ENCODE measurements around the gene ABCG1. TPM values are rescaled to one million over a fixed set of nuclear protein-coding genes. Genes with fewer than 3 reads are reported as not detected.

The ABCG1 gene
- total RNA-seq, 1 experiment from 2014 or later, result 5.6 TPM

GRCh38 chr21:42336054-42336453 is 117.1 kb downstream of the ABCG1 start:
- H3K9me3 ChIP-seq (ENCODE audit: insufficient read depth, low read depth), result no peaks in the 10 kb centered on the region
- no peaks in the 10 kb centered on the region for H3K4me1 ChIP-seq (replicated peaks; ENCODE audit: insufficient read depth)
- no peak overlapping the region for H2AFZ ChIP-seq
- no peaks in the 10 kb centered on the region for H3K36me3 ChIP-seq (ENCODE audit: low read depth)
- ChIA-PET CTCF (no interaction called here), POLR2A (ENCODE audit: unreplicated experiment) (no interaction called here)
- no peaks in the 10 kb centered on the region for H3K9me2 ChIP-seq (ENCODE audit: insufficient read depth)
- TF ChIP-seq CTCF (conservative IDR thresholded peaks at IDR 0.05) (no peak), EZH2 (IDR thresholded peaks at IDR 0.05; ENCODE audit: low read depth) (no peak)
- H3K27me3 ChIP-seq (ENCODE audit: insufficient read depth, low read depth), result no peaks in the 10 kb centered on the region
- H3K4me2 ChIP-seq, result no peak overlapping the region
- no peaks in the 10 kb centered on the region for H3F3A ChIP-seq (ENCODE audit: insufficient read depth, low read depth)
- no peaks in the 10 kb centered on the region for H4K20me1 ChIP-seq (ENCODE audit: insufficient read depth)
- no TSS peak for BruUV-seq (replicated peaks)
- no peak overlapping the region for H3K27ac ChIP-seq
- H3K4me3 ChIP-seq, result no peak overlapping the region
- intact Hi-C loops (cut with micrococcal nuclease; ENCODE audit: unreplicated experiment), result loop anchor here (5.0 kb wide), 1 partner anchor 46 kb away; no protein-coding TSS in a partner anchor
- no peak for DNase-seq
- no peaks in the 10 kb centered on the region for H3K79me2 ChIP-seq (ENCODE audit: low read depth)

- no peaks in the 10 kb centered on the region for H3F3A ChIP-seq (ENCODE audit: insufficient read depth, low read depth)
- H3K9me2 ChIP-seq (ENCODE audit: insufficient read depth), result no peaks in the 10 kb centered on the region
- no peak overlapping the region for H3K4me3 ChIP-seq
- no peak for TF ChIP-seq EZH2 (IDR thresholded peaks at IDR 0.05; ENCODE audit: low read depth)
- H3K27me3 ChIP-seq (ENCODE audit: insufficient read depth, low read depth), result no peaks in the 10 kb centered on the region
- no peak overlapping the region for H2AFZ ChIP-seq
- ChIA-PET CTCF (interaction anchor here (0.6 to 0.7 kb wide), 2 partner anchors 44 to 1084 kb away, joined by 3 to 5 read pairs; no protein-coding TSS in a partner anchor), POLR2A (ENCODE audit: unreplicated experiment) (no interaction called here)
- no peaks in the 10 kb centered on the region for H3K9me3 ChIP-seq (ENCODE audit: insufficient read depth, low read depth)
- no peak overlapping the region for H3K4me2 ChIP-seq
- H4K20me1 ChIP-seq (ENCODE audit: insufficient read depth), result no peaks in the 10 kb centered on the region
- no peaks in the 10 kb centered on the region for H3K79me2 ChIP-seq (ENCODE audit: low read depth)
- no peaks in the 10 kb centered on the region for H3K36me3 ChIP-seq (ENCODE audit: low read depth)
- H3K4me1 ChIP-seq (replicated peaks; ENCODE audit: insufficient read depth), result no peaks in the 10 kb centered on the region
- intact Hi-C loops (cut with micrococcal nuclease; ENCODE audit: unreplicated experiment), result loop anchor here (5.0 kb wide), 1 partner anchor 45 kb away; no protein-coding TSS in a partner anchor
- no peak for DNase-seq
- no TSS peak for BruUV-seq (replicated peaks)
- no peak overlapping the region for H3K27ac ChIP-seq
Measured at GRCh38 chr21:42337276-42337675, 118.3 kb downstream of the ABCG1 start.

- no peaks in the 10 kb centered on the region for H3K27me3 ChIP-seq (ENCODE audit: insufficient read depth, low read depth)
- no peak overlapping the region for H3K4me3 ChIP-seq
- no TSS peak for BruUV-seq (replicated peaks)
- DNase-seq, result peak; percentile 45 to 56
- intact Hi-C loops (cut with micrococcal nuclease; ENCODE audit: unreplicated experiment), result loop anchor here (5.0 kb wide), 1 partner anchor 44 kb away; no protein-coding TSS in a partner anchor
- H3K36me3 ChIP-seq (ENCODE audit: low read depth), result no peaks in the 10 kb centered on the region
- TF ChIP-seq CTCF (conservative IDR thresholded peaks at IDR 0.05), result peak; percentile 60
- no peak for TF ChIP-seq EZH2 (IDR thresholded peaks at IDR 0.05; ENCODE audit: low read depth)
- no peaks in the 10 kb centered on the region for H4K20me1 ChIP-seq (ENCODE audit: insufficient read depth)
- CTCF ChIA-PET, result no interaction called here
- H3F3A ChIP-seq (ENCODE audit: insufficient read depth, low read depth), result no peaks in the 10 kb centered on the region
- POLR2A ChIA-PET (ENCODE audit: unreplicated experiment), result no interaction called here
- H3K9me3 ChIP-seq (ENCODE audit: insufficient read depth, low read depth), result no peaks in the 10 kb centered on the region
- no peaks in the 10 kb centered on the region for H3K9me2 ChIP-seq (ENCODE audit: insufficient read depth)
- no peaks in the 10 kb centered on the region for H3K4me1 ChIP-seq (replicated peaks; ENCODE audit: insufficient read depth)
- no peaks in the 10 kb centered on the region for H3K79me2 ChIP-seq (ENCODE audit: low read depth)
- no peak overlapping the region for H2AFZ ChIP-seq
- no peak overlapping the region for H3K27ac ChIP-seq
- no peak overlapping the region for H3K4me2 ChIP-seq
Measured at GRCh38 chr21:42337830-42338728, 119.1 kb downstream of the ABCG1 start.
